ENCODE measurements around the gene COG8. TPM values are rescaled to one million over a fixed set of nuclear protein-coding genes. Genes with fewer than 3 reads are reported as not detected.
A peak's percentile ranks its signal among the peaks of the same experiment; 100 is the strongest.

COG8 gene
- total RNA-seq, 1 donor from 2014 or later = 32.4 TPM

DNA sequence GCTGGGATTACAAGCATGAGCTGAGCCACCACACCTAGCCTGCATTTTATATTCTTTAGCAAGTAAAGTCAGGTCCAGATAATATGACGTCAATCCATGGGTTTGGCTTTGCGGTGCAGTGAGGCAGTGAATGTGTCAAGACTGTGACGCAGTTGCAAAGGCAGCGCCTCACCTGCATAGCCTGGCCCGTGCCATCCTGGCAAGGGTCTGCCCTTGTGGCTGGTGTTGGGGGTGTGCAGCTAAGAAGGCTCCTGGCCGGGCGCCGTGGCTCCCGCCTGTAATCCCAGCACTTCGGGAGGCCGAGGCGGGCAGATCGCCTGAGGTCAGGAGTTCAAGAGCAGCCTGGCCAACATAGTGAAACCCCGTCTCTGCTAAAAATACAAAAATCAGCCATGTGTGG is 15.9 kb downstream of the COG8 start:
- H3K9me3 ChIP-seq (ENCODE audit: insufficient read depth, low read depth, low read length) = no peaks in the 10 kb centered on the region
- no peak overlapping the region for H2AFZ ChIP-seq (ENCODE audit: low read depth, low read length)
- peaks cover 85% of the 10 kb centered on the region for H4K20me1 ChIP-seq (ENCODE audit: insufficient read depth, low read length)
- H3K27ac ChIP-seq (ENCODE audit: low read depth, low read length) = no peak overlapping the region
- H3K9ac ChIP-seq (ENCODE audit: low read length) = no peak overlapping the region
- peaks cover 22% of the 10 kb centered on the region for H3K36me3 Mint-ChIP-seq (ENCODE audit: low read depth, unreplicated experiment)
- peaks cover 63% of the 10 kb centered on the region for H3K36me3 ChIP-seq (ENCODE audit: insufficient read depth, low read length)
- H3K4me1 Mint-ChIP-seq (ENCODE audit: low read depth, unreplicated experiment) = peaks cover 8% of the 10 kb centered on the region
- no peak overlapping the region for H3K4me3 Mint-ChIP-seq (ENCODE audit: unreplicated experiment)
- DNase-seq (ENCODE audit: low read depth) (no peak), FAIRE-seq (no peak)
- H3K4me3 ChIP-seq (ENCODE audit: insufficient read depth, low read depth, low read length) = no peak overlapping the region
- H3K27ac Mint-ChIP-seq (ENCODE audit: unreplicated experiment) = no peak overlapping the region
- H3K27me3 ChIP-seq (ENCODE audit: insufficient read depth, low read length) = no peaks in the 10 kb centered on the region
- TF ChIP-seq EZH2 (IDR thresholded peaks at IDR 0.05; ENCODE audit: insufficient read depth, low read length) = no peak
- TF ChIP-seq, protein P1, sequence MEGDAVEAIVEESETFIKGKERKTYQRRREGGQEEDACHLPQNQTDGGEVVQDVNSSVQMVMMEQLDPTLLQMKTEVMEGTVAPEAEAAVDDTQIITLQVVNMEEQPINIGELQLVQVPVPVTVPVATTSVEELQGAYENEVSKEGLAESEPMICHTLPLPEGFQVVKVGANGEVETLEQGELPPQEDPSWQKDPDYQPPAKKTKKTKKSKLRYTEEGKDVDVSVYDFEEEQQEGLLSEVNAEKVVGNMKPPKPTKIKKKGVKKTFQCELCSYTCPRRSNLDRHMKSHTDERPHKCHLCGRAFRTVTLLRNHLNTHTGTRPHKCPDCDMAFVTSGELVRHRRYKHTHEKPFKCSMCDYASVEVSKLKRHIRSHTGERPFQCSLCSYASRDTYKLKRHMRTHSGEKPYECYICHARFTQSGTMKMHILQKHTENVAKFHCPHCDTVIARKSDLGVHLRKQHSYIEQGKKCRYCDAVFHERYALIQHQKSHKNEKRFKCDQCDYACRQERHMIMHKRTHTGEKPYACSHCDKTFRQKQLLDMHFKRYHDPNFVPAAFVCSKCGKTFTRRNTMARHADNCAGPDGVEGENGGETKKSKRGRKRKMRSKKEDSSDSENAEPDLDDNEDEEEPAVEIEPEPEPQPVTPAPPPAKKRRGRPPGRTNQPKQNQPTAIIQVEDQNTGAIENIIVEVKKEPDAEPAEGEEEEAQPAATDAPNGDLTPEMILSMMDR (IDR thresholded peaks at IDR 0.05; ENCODE audit: insufficient read depth, low read depth, low read length) = no peak
- no peak overlapping the region for H3K4me2 ChIP-seq (ENCODE audit: low read length)
- H3K4me1 ChIP-seq (ENCODE audit: insufficient read depth, low read length) = peaks cover 8% of the 10 kb centered on the region
- H3K9me3 Mint-ChIP-seq (ENCODE audit: unreplicated experiment) = no peaks in the 10 kb centered on the region
- no peaks in the 10 kb centered on the region for H3K27me3 Mint-ChIP-seq (ENCODE audit: low read depth, unreplicated experiment)
- H3K79me2 ChIP-seq (ENCODE audit: insufficient read depth, low read length) = peaks cover 74% of the 10 kb centered on the region

DNA sequence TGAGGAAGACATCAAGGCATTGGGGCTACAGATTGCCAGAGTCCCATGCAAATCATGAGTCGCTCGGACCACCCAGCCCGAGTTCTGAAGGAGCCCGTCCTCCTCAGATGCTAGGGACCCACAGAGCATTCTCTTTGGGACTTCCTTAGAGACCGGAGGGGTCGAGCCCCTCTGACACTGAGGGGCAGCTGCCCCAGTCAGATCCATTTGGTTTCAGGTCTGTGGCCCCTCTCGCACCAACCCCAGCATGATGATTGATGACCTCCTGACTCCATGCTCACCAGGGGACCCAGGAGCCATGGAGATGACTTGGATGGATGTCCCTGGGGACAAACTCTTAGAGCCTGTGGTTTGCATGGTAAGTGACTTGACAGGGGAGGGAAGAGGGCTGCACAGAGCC is 17.0 kb downstream of the COG8 start:
- peaks cover 5% of the 10 kb centered on the region for H3K4me1 ChIP-seq (ENCODE audit: insufficient read depth, low read length)
- no peak for TF ChIP-seq EZH2 (IDR thresholded peaks at IDR 0.05; ENCODE audit: insufficient read depth, low read length)
- TF ChIP-seq, protein P1 (IDR thresholded peaks at IDR 0.05; ENCODE audit: insufficient read depth, low read depth, low read length) = no peak
- DNase-seq (ENCODE audit: low read depth) (no peak), FAIRE-seq (no peak)
- Mint-ChIP-seq H3K27me3 (ENCODE audit: low read depth, unreplicated experiment) (no peaks in the 10 kb centered on the region), H3K9me3 (ENCODE audit: unreplicated experiment) (no peaks in the 10 kb centered on the region), H3K4me1 (ENCODE audit: low read depth, unreplicated experiment) (peaks cover 6% of the 10 kb centered on the region), H3K36me3 (ENCODE audit: low read depth, unreplicated experiment) (peaks cover 20% of the 10 kb centered on the region), H3K4me3 (ENCODE audit: unreplicated experiment) (no peak overlapping the region), H3K27ac (ENCODE audit: unreplicated experiment) (peak overlapping the region; percentile 3)
- peaks cover 63% of the 10 kb centered on the region for H3K36me3 ChIP-seq (ENCODE audit: insufficient read depth, low read length)
- no peak overlapping the region for H3K9ac ChIP-seq (ENCODE audit: low read length)
- peaks cover 82% of the 10 kb centered on the region for H4K20me1 ChIP-seq (ENCODE audit: insufficient read depth, low read length)
- peaks cover 65% of the 10 kb centered on the region for H3K79me2 ChIP-seq (ENCODE audit: insufficient read depth, low read length)
- H2AFZ ChIP-seq (ENCODE audit: low read depth, low read length) = no peak overlapping the region
- H3K4me3 ChIP-seq (ENCODE audit: insufficient read depth, low read depth, low read length) = no peak overlapping the region
- no peak overlapping the region for H3K27ac ChIP-seq (ENCODE audit: low read depth, low read length)
- no peak overlapping the region for H3K4me2 ChIP-seq (ENCODE audit: low read length)
- no peaks in the 10 kb centered on the region for H3K9me3 ChIP-seq (ENCODE audit: insufficient read depth, low read depth, low read length)
- H3K27me3 ChIP-seq (ENCODE audit: insufficient read depth, low read length) = no peaks in the 10 kb centered on the region

DNA sequence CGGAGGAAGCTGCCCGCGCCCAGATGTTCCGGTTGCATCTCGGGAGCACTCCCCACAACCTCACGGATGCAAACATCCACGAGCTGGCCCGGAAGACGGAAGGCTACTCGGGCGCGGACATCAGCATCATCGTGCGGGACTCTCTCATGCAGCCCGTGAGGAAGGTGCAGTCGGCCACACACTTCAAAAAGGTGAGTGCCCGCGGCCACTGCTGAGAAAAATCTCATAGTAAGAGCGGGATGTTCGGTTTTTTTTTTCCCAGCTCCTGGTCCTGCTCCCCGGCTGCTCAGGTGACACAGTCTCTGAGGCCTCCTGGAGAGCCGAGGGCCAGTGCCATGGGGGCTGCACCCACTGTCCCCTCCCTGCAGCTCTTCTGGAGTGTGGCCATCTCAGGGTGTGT is 18.3 kb downstream of the COG8 start:
- TF ChIP-seq EZH2 (IDR thresholded peaks at IDR 0.05; ENCODE audit: insufficient read depth, low read length) = no peak
- TF ChIP-seq, protein P1 (IDR thresholded peaks at IDR 0.05; ENCODE audit: insufficient read depth, low read depth, low read length) = no peak
- Mint-ChIP-seq H3K4me3 (ENCODE audit: unreplicated experiment) (no peak overlapping the region), H3K9me3 (ENCODE audit: unreplicated experiment) (no peaks in the 10 kb centered on the region), H3K27me3 (ENCODE audit: low read depth, unreplicated experiment) (no peaks in the 10 kb centered on the region), H3K4me1 (ENCODE audit: low read depth, unreplicated experiment) (peaks cover 2% of the 10 kb centered on the region), H3K36me3 (ENCODE audit: low read depth, unreplicated experiment) (peaks cover 20% of the 10 kb centered on the region), H3K27ac (ENCODE audit: unreplicated experiment) (peak overlapping the region; percentile 28)
- H2AFZ ChIP-seq (ENCODE audit: low read depth, low read length) = no peak overlapping the region
- H3K36me3 ChIP-seq (ENCODE audit: insufficient read depth, low read length) = peaks cover 64% of the 10 kb centered on the region
- peaks cover 62% of the 10 kb centered on the region for H3K79me2 ChIP-seq (ENCODE audit: insufficient read depth, low read length)
- H4K20me1 ChIP-seq (ENCODE audit: insufficient read depth, low read length) = peaks cover 72% of the 10 kb centered on the region
- no peaks in the 10 kb centered on the region for H3K9me3 ChIP-seq (ENCODE audit: insufficient read depth, low read depth, low read length)
- FAIRE-seq (no peak), DNase-seq (ENCODE audit: low read depth) (no peak)
- H3K4me1 ChIP-seq (ENCODE audit: insufficient read depth, low read length) = no peaks in the 10 kb centered on the region
- H3K27ac ChIP-seq (ENCODE audit: low read depth, low read length) = no peak overlapping the region
- no peak overlapping the region for H3K4me2 ChIP-seq (ENCODE audit: low read length)
- no peak overlapping the region for H3K4me3 ChIP-seq (ENCODE audit: insufficient read depth, low read depth, low read length)
- no peak overlapping the region for H3K9ac ChIP-seq (ENCODE audit: low read length)
- H3K27me3 ChIP-seq (ENCODE audit: insufficient read depth, low read length) = no peaks in the 10 kb centered on the region

Measured in astrocyte (in vitro differentiated cells and primary cell).